K562 (cell line): ENCODE data around the gene ADNP. TPM values are rescaled to one million over a fixed set of nuclear protein-coding genes. Genes with fewer than 3 reads are reported as not detected.
A peak's percentile ranks its signal among the peaks of the same experiment; 100 is the strongest.

Experiments used
- BMI1 ChIP-seq: fragments of 150-350 bp; IDR thresholded peaks from 2 replicates; pipeline ENCODE4 v1.6.1; 2014; ENCODE audit warnings: low read length
- CTCF ChIP-seq, 3 experiments: IDR thresholded peaks in 2 of 3; conservative IDR thresholded peaks in 1 of 3; 2 replicates each; pipeline ENCODE4 v1.5.1; 2011 to 2012; ENCODE audit warnings: low read length in 3 of 3, mild to moderate bottlenecking in 3 of 3, control low read depth in 2 of 3, improper control_type of control experiment in 1 of 3, inconsistent platforms in 1 of 3, low read depth in 1 of 3, mixed read lengths in 1 of 3, moderate library complexity in 1 of 3; ENCODE audit not compliant: insufficient read depth in 2 of 3
- ELF4 ChIP-seq: fragments of 450-650 bp; formaldehyde crosslinking; IDR thresholded peaks from 2 replicates; pipeline ENCODE4 v1.4.0; 2022; ENCODE audit warnings: missing genetic modification characterization
- HDAC1 ChIP-seq, 2 experiments: fragments of 450-650 bp; IDR thresholded peaks; 2 replicates each; pipeline ENCODE4 v1.6.1; 2016 to 2017; ENCODE audit warnings: inconsistent platforms in 1 of 2, mild to moderate bottlenecking in 1 of 2, moderate library complexity in 1 of 2
- HEY1 ChIP-seq: fragments of 250-450 bp; sonication (Bioruptor Pico); IDR thresholded peaks from 2 replicates; pipeline ENCODE4 v1.5.0; 2020; ENCODE audit warnings: mild to moderate bottlenecking, moderate library complexity, borderline replicate concordance
- MBD2 ChIP-seq: sonication (generic); IDR thresholded peaks from 2 replicates; pipeline ENCODE4 v1.6.1; 2016; ENCODE audit warnings: low read depth, borderline replicate concordance
- NFE2L1 ChIP-seq: fragments of 450-650 bp; IDR thresholded peaks from 2 replicates; pipeline ENCODE4 v1.6.1; 2016; ENCODE audit warnings: missing genetic modification characterization, low read depth, mild to moderate bottlenecking, missing compliant biosample characterization, moderate library complexity, borderline replicate concordance
- PRMT5 ChIP-seq: sonication (generic); formaldehyde crosslinking; IDR thresholded peaks from 2 replicates; pipeline ENCODE4 v1.5.0; 2020; ENCODE audit warnings: missing genetic modification reagents
- RFX7 ChIP-seq: fragments of 250-450 bp; sonication (Bioruptor Pico); IDR thresholded peaks from 2 replicates; pipeline ENCODE4 v1.5.1; 2021; ENCODE audit warnings: mild to moderate bottlenecking
- SMAD3 ChIP-seq: fragments of 450-650 bp; formaldehyde crosslinking; conservative IDR thresholded peaks from 2 replicates; pipeline ENCODE4 v1.4.0; 2020; ENCODE audit warnings: mild to moderate bottlenecking
- ZBTB1 ChIP-seq: sonication (generic); formaldehyde crosslinking; IDR thresholded peaks from 2 replicates; pipeline ENCODE4 v1.8.1; 2023; ENCODE audit warnings: missing genetic modification reagents, low read depth, mild to moderate bottlenecking, borderline replicate concordance
- ZNF407 ChIP-seq: fragments of 450-650 bp; IDR thresholded peaks from 2 replicates; pipeline ENCODE4 v1.6.1; 2016; ENCODE audit warnings: low read depth
- ZNF444 ChIP-seq: fragments of 250-450 bp; sonication (Bioruptor Pico); IDR thresholded peaks from 2 replicates; pipeline ENCODE4 v1.4.0; 2020; ENCODE audit warnings: mild to moderate bottlenecking, moderate library complexity
- polyA plus RNA-seq, 8 experiments: library from polyadenylated mRNA; depleted of rRNA in 4 of 8; stranded (reverse) in 5 of 8; unstranded in 3 of 8; fragments of >200 nt; fragmentation: Nextera tagmentation in 2 of 8; fragmentation: Illumina TruSeq in 1 of 8; extraction: Ambion mirVana in 2 of 8; extraction: Trizol in 1 of 8; gene quantifications; 2 replicates each; pipeline versions ENCODE4 v1.2.1 to v1.2.3, GENCODE V29; 2011 to 2014; ENCODE audit warnings: inconsistent platforms in 1 of 8, missing spikeins in 1 of 8
- total RNA-seq, 7 experiments: library from RNA; depleted of rRNA in 6 of 7; stranded (reverse); fragments of >200 nt in 6 of 7; fragmentation: Illumina TruSeq in 2 of 7; extraction: Trizol in 2 of 7; gene quantifications; 2 replicates each; pipeline versions ENCODE4 v1.2.1 to v1.2.3, GENCODE V29; 2011 to 2021; ENCODE audit warnings: low replicate concordance in 1 of 7
- TF ChIP-seq, protein P1 (sequence below): fragments of 250-450 bp; sonication (Bioruptor Pico); IDR thresholded peaks from 2 replicates; pipeline ENCODE4 v1.4.0; 2020; ENCODE audit warnings: mild to moderate bottlenecking, moderate library complexity, borderline replicate concordance

The ADNP gene
- total and polyA plus RNA-seq, 9 of the 15 experiments (the other 6 are each of a cell fraction or from before 2014, with no cell fraction given) = 17.8 to 59.9 (median 25.3) TPM

GRCh38 chr20:50958615-50959542, 27.6 kb upstream of the ADNP start, which contains the start of gene MOCS3 (continued):
- TF ChIP-seq, protein P1, sequence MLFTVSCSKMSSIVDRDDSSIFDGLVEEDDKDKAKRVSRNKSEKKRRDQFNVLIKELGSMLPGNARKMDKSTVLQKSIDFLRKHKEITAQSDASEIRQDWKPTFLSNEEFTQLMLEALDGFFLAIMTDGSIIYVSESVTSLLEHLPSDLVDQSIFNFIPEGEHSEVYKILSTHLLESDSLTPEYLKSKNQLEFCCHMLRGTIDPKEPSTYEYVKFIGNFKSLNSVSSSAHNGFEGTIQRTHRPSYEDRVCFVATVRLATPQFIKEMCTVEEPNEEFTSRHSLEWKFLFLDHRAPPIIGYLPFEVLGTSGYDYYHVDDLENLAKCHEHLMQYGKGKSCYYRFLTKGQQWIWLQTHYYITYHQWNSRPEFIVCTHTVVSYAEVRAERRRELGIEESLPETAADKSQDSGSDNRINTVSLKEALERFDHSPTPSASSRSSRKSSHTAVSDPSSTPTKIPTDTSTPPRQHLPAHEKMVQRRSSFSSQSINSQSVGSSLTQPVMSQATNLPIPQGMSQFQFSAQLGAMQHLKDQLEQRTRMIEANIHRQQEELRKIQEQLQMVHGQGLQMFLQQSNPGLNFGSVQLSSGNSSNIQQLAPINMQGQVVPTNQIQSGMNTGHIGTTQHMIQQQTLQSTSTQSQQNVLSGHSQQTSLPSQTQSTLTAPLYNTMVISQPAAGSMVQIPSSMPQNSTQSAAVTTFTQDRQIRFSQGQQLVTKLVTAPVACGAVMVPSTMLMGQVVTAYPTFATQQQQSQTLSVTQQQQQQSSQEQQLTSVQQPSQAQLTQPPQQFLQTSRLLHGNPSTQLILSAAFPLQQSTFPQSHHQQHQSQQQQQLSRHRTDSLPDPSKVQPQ (CRISPR knock-in tag) = no peak
- TF ChIP-seq NFE2L1 (tag) = no peak
- peak; percentile 79 to 93; a peak in 3 of 4 replicates for TF ChIP-seq HDAC1 (IDR thresholded peaks at IDR 0.05)
- peak; percentile 69; the same call in 1 of the 2 replicates for TF ChIP-seq ZBTB1 (CRISPR knock-in tag)
- no peak for TF ChIP-seq RFX7 (CRISPR knock-in tag)
- TF ChIP-seq SMAD3 (CRISPR knock-in tag) = no peak
- no peak; a peak in 1 of 6 replicates for TF ChIP-seq CTCF (IDR thresholded peaks at IDR 0.05 in 2 of 3, conservative IDR thresholded peaks at IDR 0.05 in 1 of 3; ENCODE audit: insufficient read depth in 2 of 3, low read depth in 1 of 3, low read length in 3 of 3)
- no peak for TF ChIP-seq ZNF407
- TF ChIP-seq HEY1 (CRISPR knock-in tag) = no peak
- peak; percentile 93 for TF ChIP-seq BMI1
- no peak for TF ChIP-seq ELF4 (CRISPR knock-in tag)
- TF ChIP-seq ZNF444 (CRISPR knock-in tag) = no peak
- peak; percentile 94 for TF ChIP-seq MBD2
- TF ChIP-seq PRMT5 (CRISPR knock-in tag) = no peak
